ENCODE data around the gene TAC4. TPM values are rescaled to one million over a fixed set of nuclear protein-coding genes. Genes with fewer than 3 reads are reported as not detected.

Gene TAC4
- total and polyA plus RNA-seq, 2 donors (not counting 3 experiments of a cell fraction or from before 2014, with no cell fraction given), result 0.19 TPM; not detected in 1

GRCh38 chr17:49866019-49866380, 18.1 kb upstream of the TAC4 start:
- no TSS peak for BruUV-seq (replicated peaks)
- peaks cover 3 to 4% of the 10 kb centered on the region in 2 experiments for H3K27me3 ChIP-seq (ENCODE audit: control insufficient read depth in 2 of 2, insufficient read depth in 2 of 2, low read length in 2 of 2)
- no peak for FAIRE-seq

More at GRCh38 chr17:49866019-49866380, 18.1 kb upstream of the TAC4 start:
- no peaks in the 10 kb centered on the region for H3K36me3 ChIP-seq (ENCODE audit: control insufficient read depth in 2 of 2, extremely low read depth in 1 of 2, insufficient read depth in 2 of 2, low read length in 2 of 2)
- dilution Hi-C loops (cut with MboI; ENCODE audit: extremely low pct_ligation_motif_present, low sequenced_read_pairs) (no loop called here), intact Hi-C loops (cut with micrococcal nuclease) (no loop called here)
- H4K20me1 ChIP-seq (replicated peaks; ENCODE audit: control insufficient read depth, extremely low read depth, insufficient read depth, low read length), result no peaks in the 10 kb centered on the region
- no peak overlapping the region for H3K4me3 ChIP-seq (replicated peaks in 1 of 3; ENCODE audit: insufficient read depth in 1 of 3, low read depth in 1 of 3, low read length in 3 of 3)
- H3K9me1 ChIP-seq (replicated peaks; ENCODE audit: control insufficient read depth, extremely low read depth, insufficient read depth, low read length), result no peaks in the 10 kb centered on the region
- H3K4me1 ChIP-seq (ENCODE audit: control insufficient read depth, extremely low read depth, insufficient read depth, low read length), result no peaks in the 10 kb centered on the region
- no peak for DNase-seq (ENCODE audit: low read depth, low spot score)
- ChIA-PET POLR2A (no interaction called here), CTCF (interaction anchor here (1.0 to 26.9 kb wide), 3 partner anchors 14 to 290 kb away, joined by 3 to 590 read pairs (median 3); partner anchors contain the start of genes DLX3 and NXPH3)
- H3K9ac ChIP-seq (replicated peaks; ENCODE audit: extremely low read depth, insufficient read depth, low read length), result no peak overlapping the region
- no peaks in the 10 kb centered on the region for H3K79me2 ChIP-seq (ENCODE audit: control insufficient read depth, insufficient read depth, low read length)
- no peak overlapping the region for H3K4me2 ChIP-seq (ENCODE audit: insufficient read depth, low read length)
- H3K9me3 ChIP-seq (replicated peaks; ENCODE audit: control insufficient read depth, insufficient read depth, low read length), result no peaks in the 10 kb centered on the region
- no peak for TF ChIP-seq POLR2A (IDR thresholded peaks at IDR 0.05; ENCODE audit: low read depth, low read length)
- no peak for TF ChIP-seq MYC (IDR thresholded peaks at IDR 0.05; ENCODE audit: low read depth, low read length)
- TF ChIP-seq POLR2AphosphoS5 (IDR thresholded peaks at IDR 0.05; ENCODE audit: insufficient read depth, low read depth, low read length), result no peak
- TF ChIP-seq FOS (IDR thresholded peaks at IDR 0.05; ENCODE audit: borderline replicate concordance, insufficient read depth, low read length), result no peak
- no peak for TF ChIP-seq EZH2 (IDR thresholded peaks at IDR 0.05; ENCODE audit: borderline replicate concordance, low read depth, low read length, severe bottlenecking)
- TF ChIP-seq MAX (IDR thresholded peaks at IDR 0.05; ENCODE audit: insufficient read depth, insufficient read length), result no peak
- TF ChIP-seq JUN (IDR thresholded peaks at IDR 0.05; ENCODE audit: borderline replicate concordance, insufficient read depth, insufficient read length, low read depth), result no peak
- no peak for TF ChIP-seq CTCF (IDR thresholded peaks at IDR 0.05; ENCODE audit: extremely low read depth in 1 of 2, insufficient read depth in 1 of 2, low read depth in 1 of 2, low read length in 2 of 2)
- TF ChIP-seq GATA2 (IDR thresholded peaks at IDR 0.05; ENCODE audit: insufficient read depth, insufficient read length, low read depth, low read length), result no peak
- no peak overlapping the region for H3K27ac ChIP-seq (ENCODE audit: insufficient read depth, low read depth, low read length)
- no peak overlapping the region for H2AFZ ChIP-seq (ENCODE audit: low read depth, low read length)
